OCI-LY7 (cell line): ENCODE results near the gene PET100.

Experiments used
- CTCF ChIP-seq: fragments of 200-600 bp; sonication (generic); conservative IDR thresholded peaks from 2 replicates; pipeline ENCODE4 v1.5.1; 2014; ENCODE audit warnings: mild to moderate bottlenecking, antibody characterized with exemption, low read length, moderate library complexity, mixed read lengths
- EZH2phosphoT487 ChIP-seq: fragments of 200-600 bp; sonication (generic); IDR thresholded peaks from 2 replicates; pipeline ENCODE4 v1.6.1; 2018; ENCODE audit warnings: low read depth, borderline replicate concordance, mild to moderate bottlenecking, mixed run types, antibody characterized with exemption, low read length, moderate library complexity, mixed read lengths

- TF ChIP-seq CTCF (no peak), EZH2phosphoT487 (no peak)
Measured at GRCh38 chr19:7610491-7611240, 18.9 kb upstream of the PET100 start.
